HK-2 (cell line): ENCODE results near the gene BCL2L1.
A peak's percentile ranks its signal among the peaks of the same experiment; 100 is the strongest.

ENCODE experiments used
- DNase-seq: peaks from one replicate; pipeline ENCODE4 v3.0.0-alpha.2; 2018; ENCODE audit not compliant: unreplicated experiment

Gene BCL2L1

DNA sequence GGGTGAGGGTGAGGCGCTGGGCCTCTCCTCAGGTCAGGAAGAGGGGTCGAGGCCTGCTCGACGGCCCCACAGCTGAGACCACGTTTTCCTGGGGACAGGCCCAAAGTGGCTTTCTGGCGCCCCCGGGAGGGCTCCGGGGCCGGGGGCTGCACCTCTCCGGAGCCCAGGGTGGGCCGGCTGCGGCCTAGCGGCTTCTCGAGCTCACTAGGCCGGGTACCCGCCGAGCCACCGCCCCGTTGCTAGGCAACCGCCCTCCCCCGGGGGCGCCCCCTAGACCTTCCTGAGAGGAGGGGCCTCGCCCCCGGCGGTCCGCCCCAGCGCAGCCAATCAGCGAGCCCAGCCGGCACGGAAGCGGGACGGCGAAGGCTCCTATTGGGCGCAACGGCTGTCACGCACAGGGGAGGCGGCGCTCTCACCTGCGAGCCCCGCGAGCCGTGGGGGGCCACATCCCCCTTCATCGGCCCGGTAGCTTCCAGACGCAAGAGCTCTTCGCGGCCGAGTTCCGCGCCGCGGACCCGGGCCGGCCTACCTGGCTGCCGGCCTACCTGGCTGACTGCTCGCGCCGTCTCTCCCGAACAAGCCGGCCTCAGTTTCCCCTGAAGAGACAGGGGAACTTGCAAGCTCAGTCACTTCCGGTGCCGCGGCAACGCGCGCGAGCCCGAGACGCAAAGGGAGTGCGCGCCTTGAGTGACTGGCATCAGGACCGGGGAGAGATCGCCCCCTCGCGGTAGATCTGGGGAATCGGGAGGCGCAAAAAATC lies 831 bp upstream of the BCL2L1 start:
- peak; percentile 100 for DNase-seq

DNA sequence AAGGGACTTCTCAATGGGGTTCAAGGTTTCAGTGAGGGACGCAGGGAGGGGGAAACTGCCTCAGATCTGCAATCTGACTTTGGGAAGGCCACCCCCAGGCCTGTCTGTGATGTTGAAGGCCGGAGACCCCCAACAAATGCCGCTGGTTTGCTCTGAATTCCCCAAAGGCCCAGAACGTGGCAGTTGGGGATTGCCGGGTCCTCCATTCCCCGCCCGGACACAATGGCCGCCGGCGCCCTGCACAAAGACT lies 326 bp upstream of the BCL2L1 start:
- DNase-seq = no peak

DNA sequence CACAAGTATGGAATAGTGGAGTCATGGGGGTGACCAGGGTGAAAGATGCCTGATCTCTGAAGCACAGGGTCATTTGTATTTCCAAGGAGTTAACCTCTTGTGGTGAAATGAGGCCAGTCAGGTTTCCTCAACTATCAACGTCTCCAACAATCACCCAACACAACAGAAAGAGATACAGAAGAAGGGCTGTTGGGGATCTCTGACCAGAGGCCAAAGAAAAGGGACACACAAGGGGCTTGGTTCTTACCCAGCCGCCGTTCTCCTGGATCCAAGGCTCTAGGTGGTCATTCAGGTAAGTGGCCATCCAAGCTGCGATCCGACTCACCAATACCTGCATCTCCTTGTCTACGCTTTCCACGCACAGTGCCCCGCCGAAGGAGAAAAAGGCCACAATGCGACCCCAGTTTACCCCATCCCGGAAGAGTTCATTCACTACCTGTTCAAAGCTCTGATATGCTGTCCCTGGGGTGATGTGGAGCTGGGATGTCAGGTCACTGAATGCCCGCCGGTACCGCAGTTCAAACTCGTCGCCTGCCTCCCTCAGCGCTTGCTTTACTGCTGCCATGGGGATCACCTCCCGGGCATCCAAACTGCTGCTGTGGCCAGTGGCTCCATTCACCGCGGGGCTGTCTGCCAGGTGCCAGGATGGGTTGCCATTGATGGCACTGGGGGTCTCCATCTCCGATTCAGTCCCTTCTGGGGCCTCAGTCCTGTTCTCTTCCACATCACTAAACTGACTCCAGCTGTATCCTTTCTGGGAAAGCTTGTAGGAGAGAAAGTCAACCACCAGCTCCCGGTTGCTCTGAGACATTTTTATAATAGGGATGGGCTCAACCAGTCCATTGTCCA lies 1.0 kb downstream of the BCL2L1 start:
- DNase-seq = no peak

DNA sequence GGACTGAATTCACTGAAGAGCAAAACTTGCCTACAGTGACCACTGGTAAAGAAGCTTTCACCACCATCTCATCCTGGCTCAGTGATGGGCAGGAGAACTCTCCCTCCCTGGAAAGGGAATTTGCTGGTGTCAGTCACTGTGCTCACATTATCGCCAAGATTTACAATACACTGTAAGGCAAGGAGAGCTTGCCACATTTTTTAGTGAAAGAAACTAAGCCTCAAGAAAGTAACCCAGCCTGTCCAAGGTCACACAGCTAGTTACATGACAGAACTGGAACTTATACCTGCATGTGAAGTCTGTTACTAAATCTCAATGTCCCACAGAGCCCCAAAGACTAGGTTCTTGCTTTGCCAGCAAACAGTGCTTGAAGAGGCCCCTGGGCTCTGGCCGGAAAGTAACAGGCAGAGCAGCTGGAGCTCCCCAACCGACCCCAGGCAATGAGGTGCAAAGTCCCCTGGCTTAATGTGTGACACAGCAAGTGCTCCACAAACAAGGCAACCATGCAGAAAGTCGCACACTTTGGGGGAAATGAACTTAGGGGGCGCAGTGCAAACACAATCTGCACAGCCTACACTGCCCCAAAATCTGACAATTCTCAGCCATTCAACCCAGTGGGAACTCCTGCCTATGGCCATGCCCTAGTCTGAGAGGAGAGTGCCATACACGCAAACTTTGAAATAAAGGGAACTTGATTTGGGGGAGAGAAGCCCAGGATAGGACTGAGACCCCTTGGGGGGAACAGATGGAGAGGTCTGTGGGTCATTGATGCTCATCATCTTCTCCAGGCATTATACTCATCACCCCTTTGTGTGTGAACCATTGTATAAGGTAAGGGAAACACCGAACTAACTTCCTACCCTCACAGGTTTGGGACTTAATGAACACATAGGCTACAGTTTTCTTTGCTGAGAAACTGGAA lies 1.9 kb downstream of the BCL2L1 start:
- DNase-seq = peak; percentile 62

DNA sequence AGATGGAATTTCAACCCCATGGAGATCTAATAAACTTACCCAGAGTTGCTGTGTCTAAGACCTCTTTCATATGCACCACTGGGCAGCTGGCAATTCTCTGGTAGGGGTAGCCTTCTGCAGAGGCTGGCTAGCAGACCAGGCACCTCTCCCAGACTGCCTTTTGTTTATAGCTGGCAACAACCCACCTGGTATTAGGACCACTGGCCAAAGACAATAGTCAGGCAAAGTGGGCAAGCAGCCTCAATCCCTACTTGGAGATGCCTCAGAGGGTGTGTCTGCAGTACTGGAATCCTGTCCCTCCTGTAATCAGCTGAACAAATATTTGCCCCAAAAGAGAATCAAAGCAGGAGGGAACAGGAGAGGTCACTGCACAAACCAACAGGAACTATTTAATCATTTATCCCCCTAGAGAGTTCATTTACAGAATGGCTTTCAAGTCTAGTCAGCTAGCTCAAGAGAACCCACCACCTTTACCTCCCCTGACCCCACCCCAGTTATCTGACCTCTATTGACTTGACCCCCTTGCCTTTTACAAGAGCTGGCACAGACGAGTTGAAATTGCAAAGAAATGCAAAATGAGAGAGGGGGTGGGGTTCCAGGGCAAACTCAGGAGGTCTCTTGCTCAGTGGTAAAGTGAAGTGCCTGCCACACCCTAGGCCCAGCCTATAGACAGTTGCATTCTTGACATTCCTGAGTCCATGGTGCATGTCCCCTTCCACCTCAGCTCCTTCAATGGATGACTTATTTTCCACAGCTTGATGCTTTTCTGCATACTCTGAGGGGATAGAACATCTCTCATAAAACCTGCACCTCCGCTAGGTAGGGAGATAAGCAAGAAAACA lies 2.8 kb downstream of the BCL2L1 start:
- DNase-seq = peak; percentile 88

DNA sequence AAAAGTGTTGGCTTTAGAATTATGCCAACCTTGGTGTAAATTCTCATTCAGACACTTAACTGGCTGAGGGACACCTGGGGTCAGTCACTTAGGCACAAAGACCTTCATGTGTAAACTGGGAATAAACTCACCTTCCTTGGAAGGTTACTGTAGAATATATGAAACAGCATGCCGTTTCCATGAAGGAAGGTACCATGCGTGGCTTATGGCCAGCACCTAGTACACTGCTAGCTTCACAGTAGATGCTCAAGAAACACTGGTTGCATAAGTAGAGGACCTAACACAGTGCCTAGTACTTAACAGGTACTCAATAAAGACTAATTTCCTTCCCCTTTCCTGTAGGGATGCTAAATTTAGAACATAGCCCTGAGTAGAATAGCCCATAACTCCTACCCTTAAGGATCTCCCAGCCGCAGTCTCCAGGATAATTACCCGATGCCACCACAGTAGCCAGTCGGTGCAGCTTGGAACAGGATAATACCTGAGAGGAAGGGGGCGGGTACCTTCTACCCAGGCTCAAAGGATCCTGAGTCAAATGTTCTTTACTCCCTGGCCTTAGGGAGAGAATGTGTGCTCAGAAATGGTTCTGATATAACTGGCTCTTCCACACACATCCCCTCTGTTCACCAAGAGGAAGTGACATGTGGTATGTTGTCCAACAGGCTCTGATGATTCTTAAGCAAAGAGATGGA lies 3.6 kb downstream of the BCL2L1 start:
- no peak for DNase-seq

DNA sequence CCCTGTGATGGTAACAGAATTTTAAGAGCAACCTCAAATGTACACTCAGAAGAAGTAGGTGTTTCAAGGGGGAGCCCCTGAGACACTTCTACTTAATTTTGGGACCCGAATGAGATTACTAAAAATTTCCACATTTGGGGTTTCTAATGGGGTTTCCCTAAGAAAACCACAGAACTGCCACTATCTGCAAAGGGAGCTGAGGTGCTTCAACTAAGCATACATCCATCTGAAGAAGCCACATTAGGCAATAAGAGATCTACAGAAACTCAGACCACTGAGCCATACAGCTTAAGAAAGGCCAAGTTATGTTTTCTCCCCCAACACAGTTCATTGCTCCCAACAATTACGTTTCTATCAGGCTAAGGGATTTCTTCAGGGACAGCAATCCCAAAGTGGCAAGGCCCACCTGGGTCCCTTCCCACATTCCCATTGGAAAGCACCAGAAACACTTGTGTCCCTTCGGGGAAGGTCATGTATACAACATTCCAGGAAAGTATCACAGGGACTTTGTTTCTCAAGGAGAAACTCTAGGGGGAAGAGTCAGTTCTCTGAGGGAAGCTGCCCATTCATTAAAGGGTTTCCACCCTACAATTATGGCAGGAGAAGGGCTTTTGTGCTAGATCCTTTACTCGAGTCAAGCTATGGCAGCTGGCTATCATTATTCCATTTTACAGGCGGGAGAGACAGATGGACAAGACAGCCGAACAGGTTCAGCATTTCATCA lies 5.0 kb downstream of the BCL2L1 start:
- DNase-seq = no peak

DNA sequence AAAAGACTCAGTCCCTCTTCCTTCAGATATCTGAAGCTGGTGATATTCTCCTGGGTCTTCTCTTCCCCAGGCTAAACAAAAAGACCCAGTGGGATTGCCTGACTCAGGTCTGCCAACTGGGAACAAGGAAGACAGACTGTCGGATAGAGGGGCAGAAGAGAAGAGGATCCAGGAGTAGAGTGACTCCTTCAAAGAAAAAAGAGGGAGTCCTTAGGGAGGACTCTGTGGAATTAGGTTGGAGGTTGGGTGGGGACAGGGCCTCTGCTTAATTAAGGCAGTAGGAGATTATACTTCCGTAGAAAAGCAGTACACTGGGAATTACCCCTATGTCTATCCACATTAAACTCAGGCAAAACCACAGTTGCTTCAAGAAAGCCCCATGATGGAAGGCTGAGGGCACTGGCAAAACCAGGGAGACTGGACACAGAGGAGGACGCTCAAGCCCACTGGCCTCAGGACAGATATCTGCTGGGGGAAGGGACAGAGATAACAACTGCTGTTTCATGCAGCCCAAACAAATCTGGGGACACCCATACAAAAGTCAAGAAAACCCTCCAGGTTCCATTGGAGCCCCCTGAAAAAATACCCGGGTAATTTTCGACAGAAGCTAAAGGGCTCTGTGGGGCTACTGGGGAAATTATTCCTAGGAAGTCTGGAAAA lies 5.7 kb downstream of the BCL2L1 start:
- no peak for DNase-seq

DNA sequence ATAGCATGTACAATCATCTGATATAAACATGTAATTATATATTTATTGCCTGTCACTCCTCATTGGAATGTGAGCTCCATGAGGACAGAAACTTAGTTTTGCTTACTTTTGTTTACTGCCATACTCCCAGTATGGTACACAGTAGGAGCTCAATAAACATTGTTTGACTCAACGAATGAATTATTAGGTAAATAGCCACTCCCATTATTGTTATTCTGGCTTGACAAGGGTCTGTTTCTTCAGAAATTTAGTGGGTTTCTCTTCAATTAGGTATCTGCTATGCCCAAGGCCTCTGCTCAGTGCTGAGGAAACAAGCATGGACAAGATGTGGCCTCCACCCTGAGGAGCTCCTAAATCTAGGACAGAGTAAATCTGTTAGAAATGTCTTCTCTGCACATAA lies 6.3 kb downstream of the BCL2L1 start:
- no peak for DNase-seq

DNA sequence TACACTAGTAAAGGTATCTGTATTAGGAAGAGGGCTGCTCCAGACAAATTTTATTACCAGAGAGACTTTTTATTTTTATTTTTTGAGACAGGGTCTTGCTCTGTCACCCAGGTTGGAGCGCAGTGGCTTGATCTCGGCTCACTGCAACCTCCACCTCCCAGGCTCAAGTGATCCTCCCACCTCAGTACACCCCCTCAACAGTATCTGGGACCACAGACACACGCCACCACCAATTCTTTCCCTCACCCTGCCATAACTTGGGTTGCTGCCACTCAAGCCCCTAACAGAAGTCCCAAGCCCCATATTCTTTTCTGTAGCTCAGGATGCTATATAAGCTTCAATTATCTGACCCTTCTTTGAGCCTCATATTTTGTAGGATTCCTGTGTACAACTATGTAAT lies 6.9 kb downstream of the BCL2L1 start:
- DNase-seq = no peak

DNA sequence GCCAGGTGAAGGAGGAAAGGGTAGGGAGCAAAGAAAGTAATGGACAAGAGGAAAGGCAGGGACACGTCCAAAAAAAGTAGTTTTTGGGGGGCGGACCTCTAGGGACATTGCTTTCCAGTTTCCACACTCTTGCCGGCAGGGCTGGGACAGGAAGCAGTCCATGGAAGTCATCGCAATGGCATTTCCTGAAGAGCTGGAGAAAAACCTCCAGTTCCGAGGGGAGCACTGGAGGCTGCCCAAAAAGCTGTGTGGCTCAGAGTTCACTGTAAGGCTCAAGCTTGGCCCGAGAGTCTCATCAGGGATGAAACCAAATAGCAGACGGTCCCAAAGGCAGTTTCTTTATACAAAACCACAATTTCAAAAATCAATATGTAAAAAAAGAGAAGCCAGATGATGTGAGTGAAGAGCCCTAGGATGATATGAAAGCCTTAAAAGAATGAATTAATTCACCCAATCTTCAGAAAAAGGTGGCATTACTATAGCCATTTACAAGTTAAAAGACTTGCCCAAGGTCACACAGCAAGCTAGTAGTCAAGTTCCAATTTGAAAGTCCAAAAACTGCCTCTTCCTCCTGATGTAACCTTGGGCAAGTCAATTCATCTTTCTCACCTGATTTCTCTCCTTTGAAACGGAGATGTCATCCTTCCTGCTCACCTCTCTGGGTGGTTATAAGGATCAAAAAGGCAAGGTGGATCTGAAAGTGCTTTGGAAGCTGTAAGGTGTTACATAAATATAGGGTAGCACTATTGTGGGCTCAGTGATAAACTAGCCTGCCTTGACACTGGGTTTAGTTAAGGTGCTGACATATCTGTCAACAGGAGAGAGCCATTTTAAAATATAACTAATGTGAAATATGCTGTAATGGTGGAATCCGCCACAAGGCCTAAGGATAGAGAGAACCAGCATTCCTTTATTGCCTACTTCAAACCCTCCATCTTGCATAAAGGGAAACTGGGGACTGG lies 9.1 kb downstream of the BCL2L1 start:
- DNase-seq = peak; percentile 88

DNA sequence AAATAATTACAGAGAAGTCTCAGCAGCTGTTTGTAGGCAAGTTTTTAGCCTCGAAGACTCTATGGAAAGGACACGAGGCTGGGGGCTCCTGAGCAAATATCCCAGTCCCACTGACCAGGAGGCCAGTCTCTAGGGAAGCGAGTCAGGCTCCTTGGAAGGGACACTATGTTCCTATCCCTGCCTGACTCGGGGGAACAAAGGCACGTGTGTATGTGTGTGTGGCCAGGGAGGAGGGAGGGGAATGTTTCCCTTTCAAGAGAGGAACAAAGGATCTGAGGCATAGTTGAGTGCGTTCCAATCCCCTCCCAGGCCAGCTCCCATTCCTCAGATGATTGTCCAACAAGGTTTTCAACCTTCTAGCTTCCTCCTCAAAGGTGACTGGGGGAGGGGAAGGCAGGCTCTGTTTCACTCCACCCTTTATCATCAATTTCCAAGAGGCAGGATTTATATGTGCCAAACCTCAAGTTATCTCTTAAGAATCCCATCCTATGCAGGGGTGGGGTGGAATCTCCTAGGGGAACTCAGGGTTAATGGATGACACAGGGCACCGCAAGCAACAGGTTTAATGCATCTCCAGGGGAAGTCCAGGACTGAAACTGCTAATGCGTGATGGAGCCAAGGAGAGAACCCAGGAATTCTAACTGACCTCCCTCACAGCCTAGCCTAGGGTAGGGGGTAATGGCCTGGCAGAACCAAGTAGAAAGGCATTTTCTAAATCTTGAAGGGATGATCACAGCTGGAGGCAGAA lies 9.9 kb downstream of the BCL2L1 start:
- DNase-seq = peak; percentile 91

DNA sequence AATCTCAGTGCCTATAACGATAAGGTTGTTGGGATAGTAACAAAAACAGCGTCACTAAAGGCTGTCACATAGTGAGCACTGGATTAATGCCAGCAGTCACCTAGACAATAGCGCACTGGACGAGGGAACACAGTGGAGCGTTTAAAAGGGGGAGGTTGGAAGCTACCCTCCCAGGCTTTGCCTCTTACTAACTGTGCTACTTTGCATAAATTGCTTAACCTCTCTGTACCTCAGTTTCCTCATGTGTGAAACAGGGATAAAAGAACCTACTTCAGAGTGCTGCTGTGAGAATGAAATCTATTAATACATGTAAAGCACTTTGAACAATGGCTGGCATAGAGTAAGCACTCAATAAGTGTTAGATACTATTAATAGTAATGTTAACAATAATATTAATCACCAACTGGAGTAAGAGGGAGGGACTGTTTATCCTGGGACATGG lies 10.5 kb downstream of the BCL2L1 start:
- no peak for DNase-seq

DNA sequence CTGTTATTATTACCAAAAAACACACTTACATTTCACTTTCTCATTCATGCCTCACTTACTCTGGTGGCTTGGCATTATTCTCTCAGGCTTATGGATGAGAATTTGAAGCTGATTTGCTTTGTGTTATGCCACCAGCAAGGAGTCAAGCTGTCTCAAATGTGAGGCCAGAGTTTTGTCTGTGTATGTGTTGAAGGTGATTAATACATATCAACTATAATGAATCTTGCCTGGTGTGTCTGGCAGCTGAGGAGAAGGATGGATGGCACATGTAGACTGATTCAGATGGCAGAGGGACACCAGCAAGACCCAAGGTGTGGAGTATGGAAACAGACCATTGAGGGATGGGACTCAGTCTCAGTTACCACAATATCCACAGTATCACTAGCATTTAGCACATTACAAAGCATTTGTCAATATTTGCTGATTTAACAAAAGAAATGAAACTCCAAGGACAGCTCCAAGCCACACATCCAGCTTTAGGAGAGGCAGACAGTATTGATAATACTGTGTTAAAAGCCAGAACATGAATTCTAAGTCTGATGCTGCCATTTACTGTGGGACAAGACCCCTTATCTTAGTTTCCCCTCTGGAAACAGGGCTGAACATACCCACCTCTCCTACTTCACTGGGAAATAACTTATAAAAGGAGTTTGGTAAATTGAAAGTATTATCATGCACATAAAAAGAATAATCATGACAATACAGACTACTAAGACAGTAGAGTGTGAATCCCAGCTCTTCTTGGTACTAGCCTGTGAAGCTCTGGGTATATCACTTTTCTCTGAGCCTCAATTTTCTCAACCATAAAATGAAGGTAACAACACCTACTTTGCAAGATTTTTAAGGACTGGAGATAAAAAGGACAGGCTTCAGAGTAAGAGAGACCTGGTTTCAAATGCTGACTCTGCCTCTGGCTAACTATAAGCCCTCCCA lies 11.2 kb downstream of the BCL2L1 start:
- no peak for DNase-seq

DNA sequence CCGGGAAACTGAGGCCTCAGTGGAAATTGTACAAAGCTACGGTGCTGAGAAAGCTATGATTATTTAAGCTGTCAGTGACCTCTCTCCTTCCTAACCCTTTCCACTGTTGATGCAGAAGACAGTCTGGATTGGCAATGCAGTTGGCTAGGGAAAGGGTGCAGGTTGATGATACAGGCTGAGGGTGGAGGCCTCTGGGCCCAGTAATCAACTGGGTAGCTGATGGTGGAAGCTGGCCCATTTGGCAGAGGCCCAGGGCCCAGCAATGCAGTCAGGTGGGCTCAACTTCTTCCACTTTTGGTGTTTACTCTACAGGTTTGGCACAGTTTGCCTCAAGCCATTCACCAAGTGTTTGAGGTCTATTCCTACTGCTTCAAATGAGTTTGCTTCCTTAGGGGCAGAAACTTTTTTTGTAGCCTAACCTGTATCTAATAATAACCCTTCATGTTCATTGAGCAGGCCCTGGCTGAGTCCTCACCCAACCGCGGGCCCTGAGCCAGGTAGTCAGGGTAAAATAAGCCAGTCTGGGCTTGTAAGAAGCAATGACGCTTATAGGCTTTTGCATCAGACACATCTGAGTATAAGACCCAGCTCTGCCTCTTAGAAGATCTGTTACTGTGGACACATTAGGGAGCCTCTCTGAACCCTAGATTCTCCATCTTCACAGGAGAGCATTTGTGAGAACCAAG lies 12.1 kb downstream of the BCL2L1 start:
- no peak for DNase-seq

DNA sequence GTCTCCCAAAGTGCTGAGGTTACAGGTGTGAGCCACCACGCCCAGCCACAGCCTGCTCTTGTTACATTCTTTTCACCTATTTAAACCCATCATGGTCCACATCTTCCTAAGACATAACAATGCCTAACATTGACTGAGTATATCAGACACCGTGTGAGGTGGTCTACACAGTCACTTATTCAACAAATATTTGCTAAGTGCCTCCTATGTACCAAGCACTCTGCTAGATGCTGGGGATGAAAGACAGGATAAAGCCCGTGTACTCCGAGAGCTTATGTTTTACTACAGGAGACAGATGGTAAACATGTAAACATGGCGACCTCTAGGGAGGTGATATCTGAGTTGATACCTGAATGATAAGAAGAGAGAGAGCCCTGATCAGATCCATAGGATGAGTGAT lies 12.7 kb downstream of the BCL2L1 start:
- no peak for DNase-seq
